ENCODE data around the gene SLC22A23.
A peak's percentile ranks its signal among the peaks of the same experiment; 100 is the strongest.
"Not testable (repeated sequence)": the region's sequence is repeated elsewhere in the genome, so short reads cannot be mapped to it uniquely, and the experiment has no call there.

SLC22A23 gene

DNA sequence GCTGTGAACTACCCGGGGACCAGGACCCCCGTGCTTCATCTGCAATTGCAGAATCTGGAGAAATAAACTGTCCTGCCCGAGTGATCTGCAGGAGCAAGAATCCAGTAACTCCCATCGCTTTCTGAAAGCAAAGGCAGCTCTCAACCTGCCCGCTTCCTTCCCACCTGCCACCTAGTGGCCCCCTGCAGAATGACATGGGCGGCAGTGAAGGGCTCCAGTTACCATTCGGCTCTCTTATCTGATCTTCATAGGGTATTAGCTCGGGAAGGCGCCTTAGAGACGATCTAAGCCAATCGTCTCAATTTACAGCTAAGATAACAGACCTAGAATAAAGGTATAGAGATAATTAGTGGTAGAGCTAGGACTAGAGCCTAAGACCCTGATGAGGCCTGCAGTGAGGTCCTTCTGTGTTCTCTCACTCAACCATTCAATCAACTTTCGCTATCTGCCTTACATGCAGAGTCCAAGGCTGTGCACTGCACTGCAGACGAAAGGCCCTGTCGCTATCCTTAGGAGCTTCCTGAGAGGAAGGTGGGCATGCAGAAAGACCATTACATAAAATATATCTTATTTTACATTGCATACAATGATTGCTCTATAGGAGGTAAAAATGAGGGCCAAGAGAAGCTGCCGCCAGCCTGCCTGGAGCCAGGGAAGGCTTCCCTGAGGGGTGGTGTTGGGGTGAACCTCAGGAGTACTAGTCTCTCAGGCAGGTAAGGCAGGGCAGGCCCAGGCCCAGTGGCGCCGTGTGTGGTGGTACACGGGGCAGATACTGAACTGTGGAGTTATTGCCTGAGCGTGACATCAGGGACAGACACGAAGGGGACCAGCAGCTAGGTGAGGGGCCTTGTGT, 205.2 kb downstream of the SLC22A23 start:
- Histone ChIP-seq H3K36me3 (no peaks in the 10 kb centered on the region), H3K9me3 (replicated peaks in 1 of 11) (peaks cover 5 to 18% (median 9%) of the 10 kb centered on the region in 11 experiments; a peak in 19 of 22 replicates), H3K4me2 (peak overlapping the region in 6 of 11 experiments; percentile 22 to 72 (median 34); a peak in 6 of 22 replicates), H3K4me3 (no peak overlapping the region), H3K27ac (no peak overlapping the region), H3K9ac (no peak overlapping the region), H3K4me1 (peaks cover 0 to 29% (median 5%) of the 10 kb centered on the region in 10 experiments; a peak in 8 of 20 replicates), H4K20me1 (no peaks in the 10 kb centered on the region), H3K27me3 (no peaks in the 10 kb centered on the region; a peak in 2 of 22 replicates)
- TF ChIP-seq Cebpa-rat (IDR thresholded peaks at IDR 0.05), result no peak

DNA sequence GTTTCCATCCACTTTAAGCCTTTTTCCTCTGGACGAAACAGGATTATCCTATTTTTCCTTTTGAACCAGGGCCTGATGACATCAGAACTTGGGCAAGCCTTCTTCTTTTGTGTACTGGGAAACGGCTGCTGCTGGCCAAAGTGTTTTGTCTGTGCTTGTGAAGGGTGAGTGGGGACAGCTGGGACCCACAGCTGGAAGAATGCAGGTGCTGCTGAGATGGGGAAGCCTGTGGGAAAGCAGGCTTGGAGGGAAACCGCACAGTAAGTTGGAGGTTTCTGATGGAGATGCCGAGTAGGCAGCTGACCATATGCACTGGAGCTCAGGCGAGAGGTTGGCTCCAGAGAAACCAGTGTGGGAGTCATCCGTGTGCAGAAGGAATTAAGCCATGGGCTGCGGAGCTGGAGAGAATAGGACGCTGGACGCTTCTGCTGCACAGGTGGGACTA, 206.6 kb downstream of the SLC22A23 start:
- Histone ChIP-seq H3K27ac (no peak overlapping the region), H3K27me3 (no peaks in the 10 kb centered on the region; a peak in 2 of 22 replicates), H3K4me1 (peaks cover 0 to 29% (median 5%) of the 10 kb centered on the region in 10 experiments; a peak in 8 of 20 replicates), H4K20me1 (no peaks in the 10 kb centered on the region), H3K4me2 (no peak overlapping the region), H3K9ac (no peak overlapping the region), H3K9me3 (replicated peaks in 1 of 11) (peaks cover 5 to 18% (median 9%) of the 10 kb centered on the region in 11 experiments; a peak in 19 of 22 replicates), H3K4me3 (no peak overlapping the region), H3K36me3 (no peaks in the 10 kb centered on the region)
- TF ChIP-seq Cebpa-rat (IDR thresholded peaks at IDR 0.05), result no peak

DNA sequence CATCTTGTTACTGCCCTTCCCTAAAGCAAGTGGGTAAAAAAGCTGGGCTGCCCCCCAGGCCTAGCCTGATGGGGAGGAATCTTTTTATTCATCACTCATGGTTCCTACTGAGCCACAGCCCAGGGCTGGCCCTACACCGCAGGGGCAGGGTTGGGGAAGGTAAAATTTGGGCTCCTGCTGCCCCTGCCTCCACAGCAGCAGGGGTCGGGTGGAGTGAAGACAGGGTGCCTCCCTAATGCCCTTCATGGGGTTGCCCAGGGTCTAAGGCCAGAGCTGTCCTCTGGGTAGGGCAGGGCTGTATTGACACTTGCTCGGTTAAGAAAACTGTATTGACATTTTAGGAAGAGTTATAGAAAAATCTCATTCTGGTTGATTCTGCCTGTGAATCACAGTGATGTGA, 207.0 kb downstream of the SLC22A23 start:
- Histone ChIP-seq H3K4me2 (no peak overlapping the region), H3K36me3 (no peaks in the 10 kb centered on the region), H3K9me3 (replicated peaks in 1 of 11) (peaks cover 5 to 16% (median 9%) of the 10 kb centered on the region in 11 experiments; a peak in 19 of 22 replicates), H3K27me3 (no peaks in the 10 kb centered on the region; a peak in 2 of 22 replicates), H3K4me1 (peaks cover 0 to 29% (median 5%) of the 10 kb centered on the region in 10 experiments; a peak in 8 of 20 replicates), H3K4me3 (no peak overlapping the region), H4K20me1 (no peaks in the 10 kb centered on the region), H3K27ac (no peak overlapping the region), H3K9ac (no peak overlapping the region)
- TF ChIP-seq Cebpa-rat (IDR thresholded peaks at IDR 0.05), result no peak

DNA sequence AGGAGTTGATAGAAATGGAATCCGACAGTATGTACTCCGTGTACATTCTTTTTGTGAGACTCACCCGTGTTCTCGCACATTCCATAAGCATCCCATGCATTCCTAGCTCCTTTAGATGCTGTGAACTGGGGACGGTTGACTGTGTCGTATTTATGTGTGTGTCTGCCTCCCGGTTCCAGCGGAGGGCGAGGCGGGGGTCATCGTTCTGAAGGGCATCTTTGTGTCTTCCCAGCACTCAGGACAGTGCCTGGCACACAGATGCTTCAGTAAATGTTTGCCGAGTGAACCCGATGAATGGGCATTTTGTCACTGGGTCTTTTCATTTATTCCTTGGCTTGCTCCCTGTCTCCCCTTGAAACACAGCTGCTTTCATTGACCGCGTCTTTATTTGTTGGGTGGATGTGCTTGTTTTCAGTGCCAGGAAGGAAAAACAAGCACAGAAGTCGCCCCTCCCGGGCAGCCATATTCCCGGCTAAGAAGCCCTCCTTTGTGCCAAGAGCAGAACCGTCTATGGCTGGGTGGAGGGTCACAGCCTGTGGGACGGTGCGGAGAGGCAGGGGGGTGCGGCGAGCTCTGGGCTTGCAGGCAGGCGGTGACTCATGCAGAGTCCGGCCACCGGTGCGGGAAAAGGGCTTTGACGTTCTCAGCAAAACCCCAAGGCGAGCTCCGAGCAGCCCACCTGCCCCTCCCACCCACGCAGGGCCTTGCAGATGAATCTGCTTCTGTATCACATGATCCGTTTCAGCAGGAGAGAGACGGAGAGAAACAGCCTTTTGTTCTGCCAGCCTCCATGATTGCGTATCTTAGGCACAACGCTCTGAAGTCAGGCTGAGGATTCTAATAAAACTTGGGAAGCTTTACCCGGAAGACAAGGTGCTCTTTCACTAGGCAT, 209.3 kb downstream of the SLC22A23 start:
- H3K27me3 ChIP-seq, result no peaks in the 10 kb centered on the region; a peak in 2 of 22 replicates
- H3K9me3 ChIP-seq (replicated peaks in 1 of 11), result no peaks in the 10 kb centered on the region
- no peak for TF ChIP-seq Cebpa-rat (IDR thresholded peaks at IDR 0.05)
- no peak overlapping the region for H3K4me3 ChIP-seq
- no peaks in the 10 kb centered on the region for H3K36me3 ChIP-seq
- H3K27ac ChIP-seq, result no peak overlapping the region
- H3K4me1 ChIP-seq, result peaks cover 0 to 29% (median 5%) of the 10 kb centered on the region in 10 experiments; a peak in 8 of 20 replicates
- H3K4me2 ChIP-seq, result 0 out of 22 replicates have a peak overlapping the region, but pooled peaks of 1 of the 11 experiments have one; percentile 31
- no peaks in the 10 kb centered on the region for H4K20me1 ChIP-seq
- H3K9ac ChIP-seq, result no peak overlapping the region

GRCh38 chr6:3245216-3245615, 211.6 kb downstream of the SLC22A23 start:
- Histone ChIP-seq H3K4me3 (no peak overlapping the region), H3K27ac (no peak overlapping the region), H3K27me3 (peaks cover 0 to 3% (median 0%) of the 10 kb centered on the region in 11 experiments; a peak in 2 of 22 replicates), H3K4me1 (peaks cover 0 to 20% (median 0%) of the 10 kb centered on the region in 10 experiments; a peak in 6 of 20 replicates), H3K4me2 (no peak overlapping the region), H4K20me1 (no peaks in the 10 kb centered on the region), H3K9ac (no peak overlapping the region), H3K9me3 (replicated peaks in 1 of 11) (no peaks in the 10 kb centered on the region), H3K36me3 (no peaks in the 10 kb centered on the region)
- TF ChIP-seq Cebpa-rat (IDR thresholded peaks at IDR 0.05), result no peak

DNA sequence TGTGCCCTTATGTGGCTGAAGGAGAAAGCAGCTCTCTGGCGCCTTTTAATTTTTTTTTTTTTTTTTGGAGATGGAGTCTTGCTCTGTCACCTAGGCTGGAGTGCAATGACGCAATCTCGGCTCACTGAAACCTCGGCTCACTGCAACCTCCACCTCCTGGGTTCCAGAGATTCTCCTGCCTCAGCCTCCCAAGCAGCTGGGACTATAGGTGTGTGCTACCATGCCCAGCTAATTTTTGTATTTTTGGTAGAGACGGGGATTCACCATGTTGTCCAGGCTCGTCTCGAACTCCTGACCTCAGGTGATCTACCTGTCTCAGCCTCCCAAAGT, 212.1 kb downstream of the SLC22A23 start:
- H4K20me1 ChIP-seq; H3K27me3 ChIP-seq; H3K9me3 ChIP-seq (replicated peaks in 1 of 11); H3K9ac ChIP-seq; H3K27ac ChIP-seq; H3K4me3 ChIP-seq; H3K4me2 ChIP-seq; H3K36me3 ChIP-seq: not testable (repeated sequence)
- peaks cover 0 to 20% (median 0%) of the 10 kb centered on the region in 10 experiments; a peak in 6 of 20 replicates for H3K4me1 ChIP-seq
- TF ChIP-seq Cebpa-rat (IDR thresholded peaks at IDR 0.05), result peak in 1 of 11 experiments; percentile 41; a peak in 2 of 22 replicates

- Histone ChIP-seq H3K4me2 (no peak overlapping the region), H3K9me3 (replicated peaks in 1 of 11) (no peaks in the 10 kb centered on the region), H3K9ac (no peak overlapping the region), H3K36me3 (no peaks in the 10 kb centered on the region), H4K20me1 (no peaks in the 10 kb centered on the region), H3K4me1 (peaks cover 0 to 16% (median 0%) of the 10 kb centered on the region in 10 experiments; a peak in 6 of 20 replicates), H3K4me3 (no peak overlapping the region), H3K27ac (no peak overlapping the region), H3K27me3 (peaks cover 0 to 3% (median 0%) of the 10 kb centered on the region in 11 experiments; a peak in 2 of 22 replicates)
- no peak for TF ChIP-seq Cebpa-rat (IDR thresholded peaks at IDR 0.05)
Observed at GRCh38 chr6:3244003-3244831, 212.6 kb downstream of the SLC22A23 start.

- Histone ChIP-seq H3K27ac (no peak overlapping the region), H3K36me3 (no peaks in the 10 kb centered on the region), H4K20me1 (no peaks in the 10 kb centered on the region), H3K4me3 (no peak overlapping the region), H3K27me3 (peaks cover 0 to 8% (median 0%) of the 10 kb centered on the region in 11 experiments; a peak in 8 of 22 replicates), H3K9ac (no peak overlapping the region), H3K4me1 (peaks cover 3 to 12% (median 6%) of the 10 kb centered on the region in 10 experiments), H3K4me2 (no peak overlapping the region), H3K9me3 (replicated peaks in 1 of 11) (no peaks in the 10 kb centered on the region)
- TF ChIP-seq Cebpa-rat (IDR thresholded peaks at IDR 0.05), result no peak
Observed at GRCh38 chr6:3242768-3243167, 214.1 kb downstream of the SLC22A23 start.

GRCh38 chr6:3241745-3242144, 215.1 kb downstream of the SLC22A23 start:
- not testable (repeated sequence) for H3K4me2 ChIP-seq; H4K20me1 ChIP-seq; H3K9ac ChIP-seq; H3K36me3 ChIP-seq; H3K27ac ChIP-seq; H3K9me3 ChIP-seq (replicated peaks in 1 of 11); H3K4me3 ChIP-seq
- peaks cover 0 to 17% (median 3%) of the 10 kb centered on the region in 11 experiments; a peak in 13 of 22 replicates for H3K27me3 ChIP-seq
- peaks cover 13 to 23% (median 16%) of the 10 kb centered on the region in 10 experiments for H3K4me1 ChIP-seq

Measured in BLaER1 treated with 17β-estradiol and CSF1 and Interleukin-3, amounts not matched to agents 10 nM and 100 nM (cell line).